ENCODE results near the gene SERP1.
"Not testable (repeated sequence)": the region's sequence is repeated elsewhere in the genome, so short reads cannot be mapped to it uniquely, and the experiment has no call there.

The SERP1 gene

DNA sequence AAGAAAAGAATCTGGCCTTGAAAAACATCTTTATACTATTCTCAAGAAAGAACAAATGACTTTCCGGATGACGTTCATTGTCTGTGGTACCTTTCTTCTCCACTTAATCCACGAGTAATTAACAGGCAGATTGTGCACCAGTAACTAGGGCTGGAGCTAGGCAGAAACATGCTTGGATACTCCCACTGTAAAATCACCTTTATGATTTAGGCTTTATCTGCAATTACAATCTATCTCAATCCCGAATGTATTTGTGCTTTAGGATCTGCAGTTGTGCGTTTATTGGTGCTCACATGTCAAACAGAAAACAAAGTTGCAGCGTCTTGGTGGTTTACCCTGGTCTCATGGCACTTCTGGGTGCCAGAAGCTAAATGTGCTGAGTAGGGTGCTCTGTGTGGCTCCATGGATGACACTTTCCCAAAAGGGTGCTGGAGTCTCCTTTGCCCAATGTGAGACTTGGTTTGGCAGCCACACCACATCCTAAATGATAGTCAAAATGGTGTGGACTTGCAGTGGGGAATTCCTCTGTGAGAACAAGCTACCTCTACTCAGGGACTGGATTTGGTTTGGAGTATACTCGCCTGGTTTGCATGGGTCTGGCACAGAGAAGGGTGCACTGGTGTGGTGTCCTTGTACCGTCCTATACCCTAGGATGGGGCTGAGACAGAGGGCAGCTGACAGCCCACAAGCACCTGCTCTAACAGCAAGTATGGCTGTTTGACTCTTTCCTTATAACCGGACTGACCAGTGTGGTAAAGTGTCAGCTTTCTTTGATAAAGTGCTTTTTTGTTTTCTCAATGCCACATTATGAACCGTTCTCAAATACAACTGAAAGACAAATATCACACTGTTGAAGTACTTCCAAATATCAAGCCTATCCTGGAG, 7.7 kb downstream of the SERP1 start:
- no peak for DNase-seq (ENCODE audit: low spot score)

DNA sequence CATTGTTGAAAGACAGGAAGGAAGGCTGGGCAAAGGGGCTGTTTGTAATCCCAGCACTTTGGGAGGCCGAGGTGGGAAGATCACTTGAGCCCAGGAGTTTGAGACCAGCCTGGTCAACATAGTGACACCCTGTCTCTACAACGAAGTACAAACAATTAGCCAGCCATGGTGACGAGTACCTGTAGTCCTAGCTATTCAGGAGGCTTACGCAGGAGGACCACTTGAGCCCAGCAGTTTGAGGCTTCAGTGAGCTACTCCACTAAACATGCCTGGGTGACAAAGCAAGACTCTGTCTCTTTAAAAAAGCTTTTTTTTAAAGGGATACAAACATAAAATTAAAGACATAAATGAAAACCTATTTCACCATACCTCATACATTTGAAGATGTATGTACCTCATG, 11.1 kb downstream of the SERP1 start:
- no peak for DNase-seq (ENCODE audit: low spot score)

DNA sequence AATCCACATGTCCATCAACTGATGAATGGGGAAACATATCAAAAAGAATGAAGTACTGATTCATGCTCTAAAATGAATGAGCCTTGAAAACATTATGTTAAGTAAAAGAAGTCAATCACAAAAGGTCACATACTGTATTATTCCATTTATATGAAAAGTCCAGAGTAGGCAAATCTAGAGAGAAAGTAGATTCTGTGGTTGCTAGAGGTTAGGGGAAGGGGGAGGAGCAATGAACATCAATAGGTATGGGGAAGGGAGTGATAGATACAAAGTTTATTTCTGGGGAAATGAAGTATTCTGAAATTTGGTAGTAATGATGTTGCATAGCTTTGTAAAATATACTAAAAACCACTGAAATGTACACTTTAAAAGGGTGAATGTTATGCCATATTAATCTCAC, 14.5 kb downstream of the SERP1 start:
- DNase-seq (ENCODE audit: low spot score) = no peak

DNA sequence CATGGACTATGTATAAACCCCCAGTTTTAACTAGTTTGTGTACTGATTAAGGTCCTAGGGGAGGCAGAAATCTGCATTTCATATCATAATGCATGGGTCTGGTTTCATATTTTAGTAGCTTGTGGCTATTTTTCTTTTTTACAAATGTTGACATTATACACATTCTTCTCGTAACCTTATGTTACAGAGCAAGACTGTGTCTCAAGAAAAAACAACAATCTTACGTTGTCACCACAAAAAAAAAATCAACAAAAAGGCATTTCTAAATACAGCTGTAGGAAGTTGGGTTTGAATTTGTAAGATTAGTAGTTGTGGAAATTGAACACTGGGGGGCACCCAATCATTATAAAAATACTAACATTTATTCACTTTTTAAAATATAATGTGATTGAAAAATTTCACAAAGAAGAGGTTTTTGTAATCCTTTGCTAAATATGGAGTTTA, 17.9 kb downstream of the SERP1 start:
- peak; percentile 14 for DNase-seq (ENCODE audit: low spot score)

DNA sequence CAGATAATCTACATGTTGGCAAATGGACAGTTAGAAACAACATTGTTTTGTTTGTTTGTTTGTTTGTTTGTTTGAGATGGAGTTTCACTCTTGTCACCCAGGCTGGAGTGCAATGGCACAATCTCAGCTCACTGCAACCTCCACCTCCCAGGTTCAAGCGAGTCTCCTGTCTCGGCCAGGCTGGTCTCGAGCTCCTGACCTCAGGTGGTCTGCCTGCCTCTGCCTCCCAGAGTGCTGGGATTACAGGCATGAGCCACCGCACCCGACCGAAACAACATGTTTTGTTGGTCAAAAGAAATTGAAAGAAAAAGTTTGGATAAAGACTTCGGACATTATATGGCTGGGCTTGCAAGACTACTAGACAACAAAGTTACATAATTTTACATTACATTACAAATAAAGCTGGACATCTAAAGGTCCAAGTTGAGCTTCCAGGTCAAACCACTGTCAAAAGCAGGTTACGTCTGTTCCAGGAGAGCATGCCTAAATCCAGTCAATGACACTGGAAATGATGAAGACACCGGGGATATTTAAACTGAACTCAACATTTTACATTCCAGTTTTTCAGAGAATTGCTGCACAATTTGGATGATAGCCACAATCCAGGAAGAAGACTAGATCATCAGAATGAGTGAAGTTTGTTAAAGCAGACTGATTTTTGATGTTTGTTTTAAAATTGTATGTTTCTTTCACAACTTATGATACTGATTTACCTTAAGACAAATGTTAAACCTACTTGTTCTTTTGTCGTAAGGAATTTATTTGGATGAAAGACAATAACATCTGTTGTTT, 18.6 kb downstream of the SERP1 start:
- no peak for DNase-seq (ENCODE audit: low spot score)

DNA sequence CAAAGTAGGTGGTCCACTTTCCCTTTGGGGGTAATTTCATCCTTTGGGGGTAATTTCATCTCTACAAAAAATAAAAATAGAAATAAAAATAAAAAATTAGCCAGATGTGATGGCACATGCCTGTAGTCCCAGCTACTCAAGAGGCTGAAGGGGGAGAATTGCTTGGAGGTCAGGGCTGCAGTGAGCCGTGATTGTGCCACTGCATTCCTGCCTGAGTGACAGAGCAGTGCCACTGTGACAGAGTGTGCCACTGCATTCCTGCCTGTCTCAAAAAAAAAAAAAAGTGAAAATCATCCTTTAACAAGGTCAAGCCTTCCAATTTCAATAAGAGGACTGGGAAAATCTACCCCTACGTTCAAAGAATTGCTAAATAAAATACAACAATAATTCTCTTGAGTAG, 22.8 kb downstream of the SERP1 start:
- DNase-seq (ENCODE audit: low spot score) = no peak

DNA sequence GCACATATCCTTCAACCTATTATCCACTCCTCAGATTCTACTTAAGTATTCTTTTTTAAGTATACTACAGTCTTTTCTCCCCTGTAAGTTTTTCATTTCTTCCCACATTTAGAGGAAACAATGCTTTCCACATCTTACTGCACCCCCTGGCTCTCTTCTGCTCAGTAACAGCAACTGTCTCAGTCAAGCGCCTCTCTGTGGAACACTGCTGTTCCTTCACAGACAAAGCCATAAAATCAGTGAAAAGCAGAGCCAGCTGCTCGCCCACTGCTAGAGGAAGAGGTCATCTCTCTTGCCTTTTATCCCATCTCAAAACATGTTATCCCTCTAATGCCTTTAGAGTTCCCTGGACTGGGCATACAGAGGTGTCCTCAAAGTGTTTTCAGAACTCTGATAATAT, 24.8 kb downstream of the SERP1 start:
- DNase-seq (ENCODE audit: low spot score) = no peak

DNA sequence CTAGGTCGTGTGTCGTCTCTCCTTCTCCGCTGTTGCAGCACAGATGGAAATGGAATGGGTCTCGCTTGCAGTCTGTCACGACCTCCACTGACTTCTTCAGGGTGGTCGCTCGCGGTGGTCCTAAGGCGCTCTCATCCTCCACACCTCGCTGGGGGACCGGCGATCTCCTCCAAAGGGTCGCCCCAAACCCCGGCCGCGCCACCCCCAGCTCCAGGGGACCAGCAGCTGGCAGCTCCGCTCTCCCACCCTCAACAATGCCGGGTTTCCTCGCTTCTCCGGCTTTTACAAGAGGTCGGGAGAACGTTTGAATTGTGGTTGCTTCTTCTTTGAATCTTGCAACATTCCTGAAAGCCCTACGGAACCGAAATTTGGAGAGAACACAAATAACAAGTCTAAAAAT, 25.9 kb downstream of the SERP1 start:
- no peak for DNase-seq (ENCODE audit: low spot score)

DNA sequence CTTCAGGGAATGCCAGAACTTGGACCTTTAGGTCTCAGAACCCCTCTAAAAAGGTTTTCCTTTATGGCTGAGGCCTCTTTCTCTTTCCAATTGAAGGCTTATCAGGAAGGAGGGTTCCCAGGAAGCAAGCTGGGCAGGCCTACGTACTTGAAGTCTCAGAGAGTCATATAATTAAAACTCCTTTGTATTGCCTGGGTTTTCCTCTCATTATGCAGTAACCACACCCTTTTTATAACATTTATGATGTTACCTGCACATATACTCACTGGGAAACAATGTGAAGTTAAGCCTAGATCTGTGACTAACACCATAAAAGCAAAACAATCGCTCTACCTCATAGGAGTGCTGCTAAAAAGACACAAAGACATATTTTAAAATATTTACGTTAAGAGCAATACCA, 27.3 kb downstream of the SERP1 start:
- DNase-seq (ENCODE audit: low spot score) = no peak

DNA sequence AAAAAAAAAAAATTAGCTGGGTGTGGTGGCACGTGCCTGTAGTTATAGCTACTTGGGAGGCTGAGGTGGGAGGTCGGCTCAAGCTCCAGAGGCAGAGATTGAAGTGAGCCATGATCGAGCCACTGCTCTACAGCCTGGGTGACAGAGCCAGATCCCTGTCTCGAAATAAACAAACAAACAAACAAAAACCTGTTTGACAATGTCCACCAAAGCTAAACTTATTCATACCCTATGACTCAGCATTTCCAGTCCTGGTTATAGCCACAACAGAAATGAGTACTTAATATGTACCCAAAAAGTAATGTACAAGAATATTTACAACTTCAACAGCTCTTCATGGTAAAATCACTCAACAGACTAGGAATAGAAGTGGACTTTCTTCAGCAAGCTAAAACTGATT, 31.1 kb downstream of the SERP1 start:
- no peak for DNase-seq (ENCODE audit: low spot score)

DNA sequence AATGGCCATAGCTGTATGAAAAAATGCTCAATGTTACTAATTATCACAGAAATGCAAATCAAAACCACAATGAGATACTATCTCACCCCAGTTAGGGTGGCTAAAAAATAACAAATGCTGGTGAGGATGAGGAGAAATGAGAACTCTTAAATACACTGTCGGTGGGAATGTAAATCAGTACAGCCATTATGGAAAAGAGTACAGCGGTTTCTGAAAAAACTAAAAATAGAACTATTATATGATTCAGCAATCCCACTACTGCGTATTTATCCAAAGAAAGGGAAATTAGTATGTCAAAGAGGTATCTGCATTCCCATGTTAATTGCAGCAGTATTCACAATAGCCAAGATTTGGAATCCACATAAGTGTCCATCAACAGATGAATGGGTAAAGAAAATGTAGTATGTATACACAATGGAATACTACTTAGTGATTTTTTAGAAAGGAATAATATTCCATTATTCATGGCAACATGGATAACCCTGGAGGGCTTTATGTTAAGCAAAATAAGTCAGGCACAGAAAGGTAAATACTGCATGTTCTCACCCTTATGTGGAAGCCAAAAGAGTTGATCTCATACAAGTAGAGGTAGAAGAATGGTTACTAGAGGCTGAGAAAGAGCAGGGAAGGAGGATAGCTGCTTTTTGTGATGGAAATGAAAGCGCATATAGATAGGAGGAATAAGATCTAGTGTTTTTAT, 35.0 kb downstream of the SERP1 start:
- no peak for DNase-seq (ENCODE audit: low spot score)

DNA sequence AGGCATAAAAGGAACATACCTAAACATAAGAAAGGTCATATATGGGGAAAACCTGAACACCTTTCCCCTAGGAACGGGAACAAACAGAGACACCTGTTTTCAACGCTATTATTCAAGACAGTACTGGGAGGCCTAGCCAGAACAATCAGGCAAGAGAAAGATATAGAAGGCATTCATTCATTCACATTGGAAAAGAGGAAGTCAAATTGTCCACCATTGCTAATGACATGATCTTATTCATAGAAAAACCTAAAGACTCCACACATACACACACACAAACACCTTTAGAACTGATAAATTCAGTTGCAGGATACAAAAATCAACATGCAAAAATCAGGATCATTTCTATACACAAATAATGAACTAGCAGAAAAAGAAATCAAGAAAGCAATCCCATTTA, 36.5 kb downstream of the SERP1 start:
- DNase-seq (ENCODE audit: low spot score) = no peak

DNA sequence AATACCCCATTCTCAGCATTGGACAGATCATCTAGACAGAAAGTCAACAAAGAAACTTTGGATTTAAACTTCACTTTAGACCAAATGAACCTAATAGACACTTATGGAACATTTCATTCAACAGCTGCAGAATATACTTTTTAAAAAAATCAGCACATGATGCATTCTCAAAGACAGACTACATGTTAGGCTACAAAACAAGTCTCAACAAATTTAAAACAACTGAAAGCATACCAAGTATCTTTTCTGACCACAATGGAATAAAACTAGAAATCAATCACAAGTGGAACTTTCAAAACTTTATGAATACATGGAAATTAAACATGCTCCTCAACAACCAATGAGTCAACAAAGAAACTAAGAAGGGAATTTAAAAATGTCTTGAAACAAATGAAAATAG, 37.9 kb downstream of the SERP1 start:
- DNase-seq (ENCODE audit: low spot score) = no peak

DNA sequence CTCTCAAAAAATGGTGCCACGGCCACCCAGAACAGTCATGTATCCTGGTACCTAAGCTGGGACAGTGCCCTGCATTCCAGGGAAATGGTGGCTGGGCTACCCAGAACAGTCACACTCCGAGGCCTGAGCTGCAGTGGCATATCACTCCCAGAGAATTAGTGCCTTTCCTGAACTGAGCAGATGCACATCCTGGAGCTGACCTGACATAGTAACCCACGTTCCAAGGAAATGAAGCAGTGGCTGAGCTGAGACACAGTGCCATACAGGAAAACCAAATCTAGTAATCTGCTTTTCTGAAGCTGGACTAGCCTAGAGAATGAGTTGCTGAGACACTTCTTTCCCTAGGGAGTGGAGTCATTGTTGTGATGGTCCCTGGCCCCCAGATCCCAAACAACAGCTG, 41.8 kb downstream of the SERP1 start:
- no peak for DNase-seq (ENCODE audit: low spot score)

DNA sequence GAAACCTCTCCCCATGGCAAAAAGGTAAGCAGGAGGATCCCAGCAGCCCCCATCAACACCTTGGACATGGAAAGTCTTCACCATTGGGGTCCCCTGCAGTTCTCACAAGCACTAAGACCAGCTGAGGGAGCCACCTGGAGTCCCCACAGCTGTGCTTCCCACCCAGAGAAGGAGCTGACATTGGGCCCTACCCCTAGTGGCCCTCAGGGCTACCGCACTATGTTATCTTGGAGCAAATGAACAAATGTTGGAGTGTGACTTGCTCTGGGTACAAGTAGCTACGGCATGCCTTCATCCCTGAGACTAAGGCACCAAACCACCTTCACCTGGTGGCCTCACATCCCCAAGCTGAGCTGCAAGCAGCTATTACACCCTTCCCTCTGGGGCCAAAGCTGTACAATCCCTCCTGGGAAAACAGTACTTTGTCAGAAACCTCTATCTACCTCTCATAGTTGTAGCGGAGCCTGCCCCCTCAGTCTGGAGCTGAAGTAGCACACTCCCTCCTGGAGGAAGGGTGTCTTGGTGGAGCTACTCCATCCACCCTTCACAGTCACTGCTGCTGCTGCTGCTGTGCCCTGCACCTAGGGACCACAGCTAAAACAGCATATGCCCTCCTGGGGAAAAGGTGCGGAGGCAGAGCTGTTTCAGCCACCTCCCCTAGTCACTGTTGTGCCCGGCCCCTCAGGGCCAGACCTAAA, 42.7 kb downstream of the SERP1 start:
- DNase-seq (ENCODE audit: low spot score) = no peak

DNA sequence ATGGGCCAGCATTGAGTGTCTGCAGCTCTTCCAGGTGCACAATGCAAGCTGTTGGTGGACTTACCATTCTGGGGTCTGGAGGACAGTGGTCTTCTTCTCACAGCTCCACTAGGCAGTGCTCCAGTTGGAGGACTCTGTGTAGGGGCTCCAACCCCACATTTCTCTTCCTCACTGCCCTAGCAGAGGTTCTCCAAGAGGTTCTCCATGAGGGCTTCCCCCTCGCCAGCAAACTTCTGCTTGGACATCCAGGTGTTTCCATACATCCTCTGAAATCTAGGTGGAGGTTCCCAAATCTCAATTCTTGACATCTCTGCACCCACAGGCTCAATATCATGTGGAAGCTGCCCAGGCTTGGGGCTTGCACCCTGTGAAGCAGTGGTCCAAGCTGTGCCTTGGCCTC, 45.3 kb downstream of the SERP1 start:
- not testable (repeated sequence) for DNase-seq (ENCODE audit: low spot score)

DNA sequence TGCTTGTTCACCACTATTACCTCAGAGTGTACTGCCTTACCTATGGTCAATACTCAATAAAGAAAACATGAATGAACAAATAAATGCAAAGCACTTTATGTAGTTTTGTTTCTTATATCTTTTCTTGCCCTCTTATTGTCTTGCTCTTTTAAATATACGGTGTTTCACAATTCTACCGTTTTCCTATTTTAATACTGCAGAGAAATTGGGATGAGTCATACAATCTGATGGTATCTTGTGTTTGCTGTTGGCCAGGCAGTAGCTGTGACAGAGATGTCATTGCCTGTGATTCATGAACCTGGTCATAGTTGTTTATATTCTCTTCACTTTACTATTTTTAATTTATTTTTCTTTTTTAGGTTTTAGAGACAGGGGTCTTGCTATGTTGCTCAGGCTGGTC, 48.3 kb downstream of the SERP1 start:
- no peak for DNase-seq (ENCODE audit: low spot score)

DNA sequence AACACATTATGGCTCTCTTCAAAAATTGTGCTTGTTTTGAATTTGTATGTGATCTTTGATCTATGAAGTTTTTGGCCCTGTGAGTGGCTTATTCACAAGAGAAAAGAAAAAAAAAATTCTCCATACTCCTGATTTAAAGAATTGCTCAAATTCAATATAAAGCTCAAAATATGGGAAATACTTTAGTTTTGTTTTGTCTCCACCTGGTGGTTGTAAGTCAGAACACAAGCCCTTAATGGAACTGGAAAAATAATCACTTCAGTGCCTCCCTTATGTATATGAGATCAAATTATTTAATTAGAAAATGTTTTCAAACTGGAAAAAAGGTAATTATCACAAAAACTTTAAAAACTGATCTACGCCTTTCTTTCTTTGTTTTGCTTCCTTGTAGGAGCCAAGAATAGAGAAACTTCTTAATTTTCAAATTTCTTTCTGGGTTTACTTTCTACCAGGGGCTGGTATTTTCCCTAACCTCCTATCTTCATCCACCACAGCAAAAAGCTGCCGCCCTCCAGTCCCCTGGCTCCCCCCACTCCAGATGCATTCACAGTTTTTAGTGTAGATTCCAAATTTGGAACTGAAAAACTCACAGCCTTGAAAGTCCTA, 50.6 kb downstream of the SERP1 start:
- peak; percentile 63 for DNase-seq (ENCODE audit: low spot score)

DNA sequence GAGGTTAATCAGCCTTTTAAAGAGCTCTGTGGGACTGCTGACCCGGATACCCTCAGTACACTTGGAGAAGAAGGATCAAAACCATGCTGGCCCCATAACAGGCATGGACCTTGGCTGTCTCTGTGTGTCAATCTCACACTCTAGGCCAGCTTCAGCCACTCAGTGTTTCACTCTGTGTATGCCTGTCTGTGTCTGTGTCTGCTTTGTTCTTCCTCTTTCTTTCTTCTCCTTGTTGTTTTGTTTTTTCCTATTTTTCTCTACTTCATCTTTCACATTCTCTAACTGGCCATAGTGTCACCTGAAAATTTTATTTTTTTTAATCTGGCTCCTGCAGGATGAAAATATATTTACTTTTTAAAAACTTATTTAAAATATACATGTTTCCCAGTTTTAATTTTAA, 51.1 kb downstream of the SERP1 start:
- DNase-seq (ENCODE audit: low spot score) = no peak

DNA sequence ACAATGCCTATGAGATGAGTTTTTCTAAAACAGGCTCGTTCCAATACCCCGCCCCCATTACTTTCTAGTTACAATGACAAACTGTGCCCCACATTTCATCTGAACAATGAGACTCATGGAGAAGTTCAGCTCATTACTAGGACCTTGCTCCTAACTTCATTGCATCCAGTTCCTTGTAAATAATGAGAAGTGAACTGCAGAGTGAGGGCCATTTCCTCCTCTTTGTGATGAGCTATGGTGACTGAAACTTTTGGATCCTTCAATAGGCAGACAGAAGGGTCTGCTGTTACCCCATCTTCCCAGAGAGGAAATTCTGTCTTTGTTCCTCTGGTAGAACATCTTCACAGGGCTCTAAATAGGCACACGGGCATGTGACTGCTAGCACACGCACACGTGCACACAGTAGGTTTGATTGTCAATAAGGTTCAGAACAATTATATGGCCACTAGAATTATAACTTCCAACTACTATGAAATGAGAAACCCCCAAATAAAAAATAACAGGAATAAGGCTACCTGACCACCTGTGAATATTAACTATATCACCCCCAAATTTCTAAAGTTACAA, 51.8 kb downstream of the SERP1 start:
- DNase-seq (ENCODE audit: low spot score) = no peak

Measured in CD4-positive, alpha-beta T cell treated with Interleukin-15 for 4 hours (primary cell).